Rectal smooth muscle tissue (tissue), 1 donor: Measurements from ENCODE around the gene DMAC1.

Experiments used
- H3K27ac ChIP-seq: one replicate; pipeline ENCODE4 v1.7.0; 2013; ENCODE audit warnings: low read depth, low read length, inconsistent platforms
- H3K27me3 ChIP-seq: one replicate; pipeline ENCODE4 v1.7.0; 2013; ENCODE audit warnings: low read length; ENCODE audit not compliant: control insufficient read depth, insufficient read depth
- H3K36me3 ChIP-seq: one replicate; pipeline ENCODE4 v1.7.0; 2013; ENCODE audit warnings: low read length; ENCODE audit not compliant: control insufficient read depth, insufficient read depth
- H3K4me1 ChIP-seq: one replicate; pipeline ENCODE4 v1.7.0; 2013; ENCODE audit warnings: low read length; ENCODE audit not compliant: control insufficient read depth, insufficient read depth
- H3K4me3 ChIP-seq: one replicate; pipeline ENCODE4 v1.7.0; 2013; ENCODE audit warnings: low read length
- H3K9ac ChIP-seq: one replicate; pipeline ENCODE4 v1.7.0; 2013; ENCODE audit warnings: low read length

Gene DMAC1

GRCh38 chr9:7811677-7812076, 12.1 kb upstream of the DMAC1 start:
- no peaks in the 10 kb centered on the region for H3K27me3 ChIP-seq
- H3K36me3 ChIP-seq = no peaks in the 10 kb centered on the region
- H3K9ac ChIP-seq = no peak overlapping the region
- H3K4me3 ChIP-seq = no peak overlapping the region
- H3K27ac ChIP-seq = no peak overlapping the region
- no peaks in the 10 kb centered on the region for H3K4me1 ChIP-seq

- Histone ChIP-seq H3K9ac (no peak overlapping the region), H3K4me1 (peaks cover 8% of the 10 kb centered on the region), H3K4me3 (no peak overlapping the region), H3K27ac (no peak overlapping the region), H3K36me3 (no peaks in the 10 kb centered on the region), H3K27me3 (no peaks in the 10 kb centered on the region)
These were observed 3.1 kb upstream of the DMAC1 start for GRCh38 chr9:7802666-7803065.

DNA sequence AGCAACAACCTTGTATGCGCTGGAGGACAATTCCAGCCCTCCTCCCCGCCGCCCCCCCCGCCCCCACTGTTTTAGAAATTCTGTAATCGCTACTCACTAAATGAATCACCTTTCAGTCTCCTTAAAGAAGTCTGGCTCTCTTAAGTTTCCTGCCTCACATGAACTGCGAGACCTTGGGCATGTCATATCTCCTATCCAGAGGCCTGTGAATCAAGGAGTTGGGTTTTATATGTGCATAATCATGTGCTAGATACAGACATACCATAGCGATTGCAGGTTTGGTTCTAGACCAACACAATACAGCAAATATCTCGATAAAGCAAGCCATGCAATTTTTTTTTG, 337 bp upstream of the DMAC1 start:
- H3K36me3 ChIP-seq = no peaks in the 10 kb centered on the region
- H3K4me1 ChIP-seq = peaks cover 8% of the 10 kb centered on the region
- H3K9ac ChIP-seq = no peak overlapping the region
- H3K27me3 ChIP-seq = no peaks in the 10 kb centered on the region
- H3K27ac ChIP-seq = peak overlapping the region; percentile 81
- peak overlapping the region; percentile 81 for H3K4me3 ChIP-seq

- Histone ChIP-seq H3K27me3 (no peaks in the 10 kb centered on the region), H3K27ac (no peak overlapping the region), H3K4me3 (no peak overlapping the region), H3K4me1 (peaks cover 8% of the 10 kb centered on the region), H3K36me3 (peaks cover 3% of the 10 kb centered on the region), H3K9ac (no peak overlapping the region)
These were observed 5.4 kb downstream of the DMAC1 start for GRCh38 chr9:7794196-7794595.

GRCh38 chr9:7791394-7791793, 8.2 kb downstream of the DMAC1 start:
- Histone ChIP-seq H3K27ac (no peak overlapping the region), H3K9ac (no peak overlapping the region), H3K4me1 (no peaks in the 10 kb centered on the region), H3K27me3 (no peaks in the 10 kb centered on the region), H3K36me3 (peaks cover 3% of the 10 kb centered on the region), H3K4me3 (no peak overlapping the region)

GRCh38 chr9:7790819-7791182, 8.8 kb downstream of the DMAC1 start:
- H3K36me3 ChIP-seq = peaks cover 3% of the 10 kb centered on the region
- H3K27ac ChIP-seq = no peak overlapping the region
- no peaks in the 10 kb centered on the region for H3K4me1 ChIP-seq
- no peak overlapping the region for H3K9ac ChIP-seq
- H3K4me3 ChIP-seq = no peak overlapping the region
- H3K27me3 ChIP-seq = no peaks in the 10 kb centered on the region

GRCh38 chr9:7790022-7790818, 9.4 kb downstream of the DMAC1 start:
- H3K4me3 ChIP-seq = no peak overlapping the region
- H3K27ac ChIP-seq = no peak overlapping the region
- H3K27me3 ChIP-seq = no peaks in the 10 kb centered on the region
- H3K4me1 ChIP-seq = no peaks in the 10 kb centered on the region
- H3K36me3 ChIP-seq = peaks cover 3% of the 10 kb centered on the region
- H3K9ac ChIP-seq = no peak overlapping the region

GRCh38 chr9:7788772-7789171, 10.8 kb downstream of the DMAC1 start:
- H3K27ac ChIP-seq = no peak overlapping the region
- no peaks in the 10 kb centered on the region for H3K4me1 ChIP-seq
- no peak overlapping the region for H3K4me3 ChIP-seq
- no peaks in the 10 kb centered on the region for H3K27me3 ChIP-seq
- H3K9ac ChIP-seq = no peak overlapping the region
- no peaks in the 10 kb centered on the region for H3K36me3 ChIP-seq

GRCh38 chr9:7785813-7786212, 13.8 kb downstream of the DMAC1 start:
- Histone ChIP-seq H3K27ac (no peak overlapping the region), H3K4me1 (no peaks in the 10 kb centered on the region), H3K4me3 (no peak overlapping the region), H3K36me3 (no peaks in the 10 kb centered on the region), H3K9ac (no peak overlapping the region), H3K27me3 (no peaks in the 10 kb centered on the region)

DNA sequence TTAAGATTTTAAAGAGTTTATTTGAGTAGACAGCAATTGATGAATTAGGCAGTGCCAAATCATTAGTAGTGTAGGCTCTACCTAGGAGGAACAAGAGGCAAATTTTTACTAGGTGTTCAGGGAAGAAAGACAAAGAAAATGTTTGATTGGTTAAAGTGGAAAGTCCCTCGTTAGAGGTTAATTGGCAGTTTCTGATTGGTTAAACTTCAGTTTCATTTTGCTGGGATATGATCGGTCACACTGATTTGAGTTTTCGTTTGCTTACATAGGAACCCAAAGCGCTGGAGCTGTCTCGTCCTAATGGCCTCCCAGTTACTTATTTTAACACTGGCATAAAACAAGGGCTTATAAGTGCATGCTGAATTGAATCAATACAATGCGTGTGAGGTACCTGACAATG, 15.1 kb downstream of the DMAC1 start:
- H3K9ac ChIP-seq = no peak overlapping the region
- no peak overlapping the region for H3K27ac ChIP-seq
- H3K36me3 ChIP-seq = no peaks in the 10 kb centered on the region
- no peaks in the 10 kb centered on the region for H3K4me1 ChIP-seq
- H3K27me3 ChIP-seq = no peaks in the 10 kb centered on the region
- H3K4me3 ChIP-seq = no peak overlapping the region

DNA sequence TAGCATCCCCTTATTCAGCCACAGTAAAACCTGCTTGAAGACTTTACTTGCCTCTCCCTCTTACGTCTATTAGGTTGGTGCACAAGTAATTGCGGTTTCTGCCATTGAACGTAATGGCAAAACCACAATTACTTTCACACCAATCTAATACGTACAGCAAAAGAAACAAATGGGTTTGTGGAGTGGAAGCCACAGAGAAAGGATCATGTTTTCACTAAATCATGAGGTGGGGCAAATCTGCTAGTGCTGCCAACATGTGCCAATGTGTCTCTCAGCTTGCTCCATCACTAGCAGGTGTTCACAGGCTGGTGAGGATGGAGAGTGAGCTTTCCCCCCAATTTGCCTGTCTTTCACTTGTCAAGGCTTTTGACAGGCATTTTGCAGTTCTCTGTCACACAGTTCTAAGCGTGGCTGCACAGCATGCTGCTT, 15.9 kb downstream of the DMAC1 start:
- no peaks in the 10 kb centered on the region for H3K27me3 ChIP-seq
- no peak overlapping the region for H3K4me3 ChIP-seq
- H3K9ac ChIP-seq = no peak overlapping the region
- H3K27ac ChIP-seq = no peak overlapping the region
- no peaks in the 10 kb centered on the region for H3K4me1 ChIP-seq
- no peaks in the 10 kb centered on the region for H3K36me3 ChIP-seq

GRCh38 chr9:7782400-7783120, 17.0 kb downstream of the DMAC1 start:
- Histone ChIP-seq H3K9ac (no peak overlapping the region), H3K27ac (no peak overlapping the region), H3K4me3 (no peak overlapping the region), H3K4me1 (no peaks in the 10 kb centered on the region), H3K27me3 (no peaks in the 10 kb centered on the region), H3K36me3 (no peaks in the 10 kb centered on the region)
